ENCODE results near the gene MBD6.
"Not testable (repeated sequence)": the region's sequence is repeated elsewhere in the genome, so short reads cannot be mapped to it uniquely, and the experiment has no call there.

Gene MBD6

DNA sequence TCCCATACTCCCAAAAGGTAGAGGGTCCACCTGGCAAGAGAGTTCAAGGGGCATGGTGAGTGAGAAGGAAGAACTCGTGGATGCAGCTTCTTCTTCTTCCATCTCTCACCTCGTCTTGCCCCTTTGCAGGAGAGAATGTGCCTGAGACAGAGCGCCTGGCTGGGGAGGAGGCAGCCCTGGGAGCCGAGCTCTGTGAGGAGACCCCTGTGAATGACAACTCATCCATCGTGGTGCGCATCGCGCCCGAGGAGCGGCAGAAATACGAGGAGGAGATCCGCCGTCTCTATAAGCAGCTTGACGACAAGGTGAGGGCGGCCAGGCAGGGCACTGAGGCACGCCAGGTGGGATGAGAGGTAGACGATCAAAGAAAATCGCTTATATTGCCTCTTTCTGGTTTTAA lies 47.2 kb downstream of the MBD6 start:
- TF ChIP-seq, protein P1, sequence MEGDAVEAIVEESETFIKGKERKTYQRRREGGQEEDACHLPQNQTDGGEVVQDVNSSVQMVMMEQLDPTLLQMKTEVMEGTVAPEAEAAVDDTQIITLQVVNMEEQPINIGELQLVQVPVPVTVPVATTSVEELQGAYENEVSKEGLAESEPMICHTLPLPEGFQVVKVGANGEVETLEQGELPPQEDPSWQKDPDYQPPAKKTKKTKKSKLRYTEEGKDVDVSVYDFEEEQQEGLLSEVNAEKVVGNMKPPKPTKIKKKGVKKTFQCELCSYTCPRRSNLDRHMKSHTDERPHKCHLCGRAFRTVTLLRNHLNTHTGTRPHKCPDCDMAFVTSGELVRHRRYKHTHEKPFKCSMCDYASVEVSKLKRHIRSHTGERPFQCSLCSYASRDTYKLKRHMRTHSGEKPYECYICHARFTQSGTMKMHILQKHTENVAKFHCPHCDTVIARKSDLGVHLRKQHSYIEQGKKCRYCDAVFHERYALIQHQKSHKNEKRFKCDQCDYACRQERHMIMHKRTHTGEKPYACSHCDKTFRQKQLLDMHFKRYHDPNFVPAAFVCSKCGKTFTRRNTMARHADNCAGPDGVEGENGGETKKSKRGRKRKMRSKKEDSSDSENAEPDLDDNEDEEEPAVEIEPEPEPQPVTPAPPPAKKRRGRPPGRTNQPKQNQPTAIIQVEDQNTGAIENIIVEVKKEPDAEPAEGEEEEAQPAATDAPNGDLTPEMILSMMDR (IDR thresholded peaks at IDR 0.05; ENCODE audit: low read depth, low read length) = no peak
- no peak overlapping the region for H3K4me3 ChIP-seq (ENCODE audit: low read depth, low read length)

DNA sequence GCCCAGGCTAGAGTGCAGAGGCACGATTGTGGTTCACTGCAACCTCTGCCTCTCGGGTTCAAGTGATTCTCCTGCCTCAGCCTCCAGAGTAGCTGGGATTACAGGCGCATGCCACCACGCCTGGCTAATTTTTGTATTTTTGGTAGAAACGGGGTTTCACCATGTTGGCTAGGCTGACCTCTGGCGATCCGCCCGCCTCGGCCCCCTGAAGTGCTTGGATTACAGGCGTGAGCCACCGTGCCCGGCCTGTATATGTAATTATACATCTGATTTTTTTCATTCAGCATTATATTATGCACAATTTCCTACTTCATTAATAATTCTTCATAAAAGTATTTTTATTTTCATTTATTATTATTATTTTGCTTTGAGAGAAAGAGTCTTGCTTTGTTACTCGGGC lies 47.8 kb downstream of the MBD6 start:
- H3K4me3 ChIP-seq (ENCODE audit: low read depth, low read length) = not testable (repeated sequence)

DNA sequence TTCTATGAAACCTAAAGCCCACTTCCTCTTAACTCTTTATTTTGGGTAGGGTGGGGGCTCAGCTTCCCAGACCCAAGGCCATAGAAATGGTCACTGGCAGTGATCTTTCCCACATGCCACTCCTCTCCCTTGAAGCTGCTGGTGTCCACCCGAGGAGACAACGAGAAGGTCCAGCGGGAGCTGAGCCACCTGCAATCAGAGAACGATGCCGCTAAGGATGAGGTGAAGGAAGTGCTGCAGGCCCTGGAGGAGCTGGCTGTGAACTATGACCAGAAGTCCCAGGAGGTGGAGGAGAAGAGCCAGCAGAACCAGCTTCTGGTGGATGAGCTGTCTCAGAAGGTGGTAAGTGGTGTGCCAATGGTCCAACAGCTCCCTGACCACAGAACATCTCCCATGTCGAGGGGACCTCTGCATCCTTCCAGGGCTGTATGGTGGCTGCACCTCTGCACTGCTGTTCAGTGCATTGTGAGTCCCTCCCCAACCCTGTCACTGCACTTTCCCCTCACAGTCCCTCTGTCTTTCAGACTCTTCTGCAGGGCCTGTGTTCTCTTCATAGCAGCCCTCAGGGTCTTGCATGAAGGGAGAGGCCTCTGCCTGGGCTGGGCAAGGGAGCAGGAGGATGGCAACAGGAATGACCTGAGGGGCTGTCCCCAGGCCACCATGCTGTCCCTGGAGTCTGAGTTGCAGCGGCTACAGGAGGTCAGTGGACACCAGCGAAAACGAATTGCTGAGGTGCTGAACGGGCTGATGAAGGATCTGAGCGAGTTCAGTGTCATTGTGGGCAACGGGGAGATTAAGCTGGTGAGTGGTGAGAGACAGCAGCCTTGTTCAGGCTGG lies 49.5 kb downstream of the MBD6 start:
- H3K4me3 ChIP-seq (ENCODE audit: low read depth, low read length) = no peak overlapping the region
- TF ChIP-seq, protein P1 (IDR thresholded peaks at IDR 0.05; ENCODE audit: low read depth, low read length) = no peak

DNA sequence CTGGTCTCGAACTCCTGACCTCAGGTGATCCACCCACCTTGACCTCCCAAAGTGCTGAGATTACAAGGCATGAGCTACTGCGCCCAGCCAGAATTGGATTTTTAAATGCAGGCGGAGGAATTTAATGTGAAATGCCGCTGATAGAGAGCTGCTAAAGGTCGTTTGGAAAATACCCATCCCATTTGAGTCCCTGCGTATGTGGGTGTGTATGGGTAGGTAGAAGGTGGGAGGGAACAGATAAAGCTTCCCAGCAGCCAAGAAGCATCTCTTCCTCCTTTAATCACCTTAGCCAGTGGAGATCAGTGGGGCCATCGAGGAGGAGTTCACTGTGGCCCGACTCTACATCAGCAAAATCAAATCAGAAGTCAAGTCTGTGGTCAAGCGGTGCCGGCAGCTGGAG lies 52.2 kb downstream of the MBD6 start:
- H3K4me3 ChIP-seq (ENCODE audit: low read depth, low read length) = no peak overlapping the region
- TF ChIP-seq, protein P1 (IDR thresholded peaks at IDR 0.05; ENCODE audit: low read depth, low read length) = no peak

DNA sequence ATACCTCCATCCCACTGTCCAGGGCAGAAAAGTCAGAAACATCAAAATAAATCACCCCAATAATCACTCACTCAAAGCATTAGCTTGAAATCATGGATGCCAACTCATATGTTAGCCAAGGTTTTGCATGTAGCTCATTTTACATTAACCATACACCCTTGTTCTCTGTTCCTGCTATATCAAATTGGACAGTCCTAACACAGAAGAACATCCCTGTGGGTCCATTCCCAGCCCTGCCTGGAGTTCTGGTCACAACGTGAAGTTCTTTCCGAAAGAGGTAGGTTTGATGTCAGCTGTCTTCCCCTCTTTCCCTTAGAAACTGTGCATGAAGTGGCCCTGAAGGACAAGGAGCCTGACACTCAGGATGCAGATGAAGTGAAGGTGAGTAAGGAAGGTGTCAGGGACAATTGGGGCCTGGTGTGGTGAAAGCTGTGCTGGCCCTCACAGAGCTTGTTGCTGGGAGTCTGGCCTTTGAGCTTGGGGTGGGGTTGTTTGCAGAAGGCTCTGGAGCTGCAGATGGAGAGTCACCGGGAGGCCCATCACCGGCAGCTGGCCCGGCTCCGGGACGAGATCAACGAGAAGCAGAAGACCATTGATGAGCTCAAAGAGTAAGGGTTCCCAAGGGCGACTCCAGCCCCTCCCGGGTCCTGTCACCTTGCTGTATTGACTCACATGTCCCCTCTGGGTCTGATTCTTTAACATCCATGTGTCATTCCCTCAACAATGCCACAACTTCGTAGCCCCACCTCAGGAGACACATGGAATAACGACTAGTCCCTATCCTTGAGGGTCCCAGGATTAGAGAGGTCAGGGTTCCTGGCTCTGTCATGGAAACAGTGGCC lies 53.4 kb downstream of the MBD6 start:
- no peak overlapping the region for H3K4me3 ChIP-seq (ENCODE audit: low read depth, low read length)
- TF ChIP-seq, protein P1 (IDR thresholded peaks at IDR 0.05; ENCODE audit: low read depth, low read length) = no peak

DNA sequence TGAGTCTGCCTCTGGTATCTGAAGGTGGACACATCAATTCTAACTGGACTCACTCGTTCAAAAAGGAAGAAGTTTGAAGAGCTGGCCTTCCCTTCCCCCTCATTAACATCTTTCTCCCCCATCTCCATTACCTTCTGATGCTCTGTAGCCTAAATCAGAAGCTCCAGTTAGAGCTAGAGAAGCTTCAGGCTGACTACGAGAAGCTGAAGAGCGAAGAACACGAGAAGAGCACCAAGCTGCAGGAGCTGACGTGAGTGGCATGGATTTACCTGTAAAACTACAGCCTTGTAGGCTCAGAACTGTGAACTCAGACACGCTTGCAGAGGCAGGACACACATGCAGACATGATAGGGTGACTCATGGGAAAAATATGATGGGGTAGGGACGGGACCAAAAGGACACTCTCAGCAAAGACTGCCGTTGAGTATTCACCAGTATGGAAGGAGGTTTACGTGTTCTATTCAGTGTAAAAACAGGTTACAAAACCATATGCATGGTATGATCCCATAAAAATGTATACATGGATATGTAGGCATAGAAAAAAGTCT lies 54.1 kb downstream of the MBD6 start:
- TF ChIP-seq, protein P1 (IDR thresholded peaks at IDR 0.05; ENCODE audit: low read depth, low read length) = no peak
- H3K4me3 ChIP-seq (ENCODE audit: low read depth, low read length) = no peak overlapping the region

DNA sequence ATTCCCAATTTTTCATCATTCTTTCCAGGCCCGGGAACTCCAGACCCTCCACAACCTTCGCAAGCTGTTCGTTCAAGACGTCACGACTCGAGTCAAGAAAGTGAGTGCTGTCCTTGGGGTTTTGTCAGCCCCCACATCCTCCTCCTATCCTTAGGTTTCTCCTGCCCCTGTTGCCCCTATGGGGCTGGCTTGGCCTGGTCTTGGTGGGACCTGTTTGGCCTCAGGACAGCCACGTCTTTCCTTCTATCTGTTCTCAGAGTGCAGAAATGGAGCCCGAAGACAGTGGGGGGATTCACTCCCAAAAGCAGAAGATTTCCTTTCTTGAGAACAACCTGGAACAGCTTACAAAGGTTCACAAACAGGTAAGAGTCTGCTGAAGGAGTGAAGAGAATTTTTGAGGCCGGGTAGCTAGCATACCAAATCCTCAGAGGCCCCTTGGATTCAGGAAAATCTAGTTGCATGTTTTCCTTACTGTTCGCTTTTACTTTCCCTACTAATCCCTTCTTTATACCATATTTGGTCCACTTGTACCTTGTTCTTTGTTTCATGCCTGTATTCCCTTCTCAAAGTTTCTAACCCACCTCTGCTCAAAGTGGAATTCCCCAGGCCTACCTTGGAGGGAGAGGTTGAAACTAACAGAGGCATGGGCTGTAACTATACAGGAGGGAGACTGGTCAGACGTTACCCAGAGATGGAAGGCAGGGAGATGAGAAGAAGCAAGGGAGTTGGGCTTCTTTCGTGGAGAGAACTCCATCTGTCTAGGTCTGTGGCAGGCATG lies 55.5 kb downstream of the MBD6 start:
- TF ChIP-seq, protein P1 (IDR thresholded peaks at IDR 0.05; ENCODE audit: low read depth, low read length) = no peak
- H3K4me3 ChIP-seq (ENCODE audit: low read depth, low read length) = no peak overlapping the region
